Head of caudate nucleus (tissue), 42 donors: ENCODE data around the gene TNFRSF14.
"Not testable (repeated sequence)": the region's sequence is repeated elsewhere in the genome, so short reads cannot be mapped to it uniquely, and the experiment has no call there.

Experiments used
- DNase-seq, 42 donors: peaks; one replicate each; pipeline versions ENCODE4 v3.0.0 to v3.0.0-alpha.2; 2020 to 2021; ENCODE audit warnings: mixed read lengths in 7 of 42
- intact Hi-C: fragments of 100-400 bp; cut with DNase I; formaldehyde crosslinking; loops from one replicate; pipeline ENCODE4 v1.15.0; 2022

Gene TNFRSF14

DNA sequence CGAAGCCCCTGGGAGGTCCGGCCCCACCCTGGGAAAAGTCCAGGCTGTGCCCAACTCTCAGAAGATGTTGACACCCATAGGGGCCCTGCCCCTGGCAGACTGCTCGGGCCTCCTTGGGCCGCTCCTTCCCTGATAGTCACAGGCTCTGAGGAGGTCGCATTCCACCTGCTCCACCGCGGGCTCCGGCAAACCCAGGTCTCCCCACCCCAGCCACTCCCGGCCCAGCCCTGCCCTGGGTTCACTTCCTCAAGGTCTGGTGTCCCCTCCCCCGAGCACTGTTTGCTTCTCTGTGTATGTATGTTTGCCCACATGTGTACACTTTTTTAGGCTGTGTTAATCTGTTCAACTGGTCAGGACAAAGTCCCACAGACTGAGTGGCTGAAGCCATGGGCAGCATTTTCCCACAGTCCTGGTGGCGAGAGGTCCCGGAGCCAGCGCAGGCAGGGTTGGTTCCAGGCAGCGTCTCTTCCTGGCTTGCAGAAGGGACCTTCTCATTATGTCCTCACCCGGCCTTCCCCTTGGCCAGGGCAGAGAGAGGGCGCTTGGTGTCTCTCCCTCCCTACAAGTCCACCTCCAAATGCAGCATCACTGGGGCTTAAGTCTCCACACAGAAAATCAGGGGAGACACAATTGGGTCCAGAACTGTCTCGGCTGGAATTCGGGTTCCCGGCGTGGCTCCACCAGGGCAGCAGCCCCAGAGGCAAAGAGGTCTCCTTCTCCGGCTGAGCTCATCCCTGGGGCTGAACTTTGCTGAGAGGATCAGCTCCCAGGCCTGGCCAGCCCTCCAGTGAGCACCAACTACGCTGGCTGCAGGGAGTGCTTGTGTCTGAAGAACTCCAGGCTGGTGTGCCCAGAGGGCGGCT lies 19.9 kb downstream of the TNFRSF14 start:
- intact Hi-C loops: no loop called here

DNA sequence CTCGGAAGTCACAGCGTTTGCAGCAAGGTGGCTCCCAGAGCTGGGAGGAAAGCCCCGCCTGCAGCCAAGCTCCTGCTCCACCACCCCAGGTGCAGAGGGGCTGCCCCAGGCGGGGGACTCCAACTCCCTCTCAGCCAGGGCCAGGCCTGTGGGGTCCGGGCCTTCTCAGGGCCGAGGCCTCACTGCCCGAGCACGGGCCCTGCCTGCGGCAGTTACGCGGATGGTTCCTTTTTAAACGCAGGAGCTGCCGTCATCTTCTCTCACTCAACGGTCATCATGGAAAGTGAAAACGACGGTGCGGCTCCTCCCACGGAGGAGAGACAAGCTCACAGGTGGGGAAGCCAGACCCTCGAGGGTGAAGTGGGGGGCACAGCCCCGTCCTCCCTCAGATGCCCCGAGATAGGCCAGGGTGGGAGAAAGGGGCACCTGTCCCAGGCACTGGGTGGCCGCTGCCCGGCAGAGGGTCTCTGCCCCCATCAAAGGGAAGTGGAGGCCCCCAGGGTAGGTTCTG lies 21.4 kb downstream of the TNFRSF14 start:
- intact Hi-C loops, DNase-seq: not testable (repeated sequence)

More for the DNA sequence above, 19.9 kb downstream of the TNFRSF14 start:
- DNase-seq: no peak

DNA sequence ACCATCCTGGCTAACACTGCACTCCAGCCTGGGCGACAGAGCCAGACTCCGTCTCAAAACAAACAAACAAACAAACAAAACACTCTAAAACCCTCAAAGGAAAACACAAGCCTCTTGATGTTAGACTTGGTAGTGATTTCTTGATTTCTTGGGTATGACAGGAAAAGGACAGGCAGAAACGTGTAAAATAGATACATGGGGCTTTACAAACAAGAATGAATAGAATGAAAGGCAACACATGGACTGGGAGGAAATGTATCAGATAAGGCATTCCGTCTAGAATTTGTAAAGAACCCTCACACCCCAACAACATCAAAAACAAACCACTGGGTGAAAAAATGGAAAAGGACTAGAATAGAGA lies 22.6 kb downstream of the TNFRSF14 start:
- DNase-seq: no peak
- intact Hi-C loops: no loop called here

DNA sequence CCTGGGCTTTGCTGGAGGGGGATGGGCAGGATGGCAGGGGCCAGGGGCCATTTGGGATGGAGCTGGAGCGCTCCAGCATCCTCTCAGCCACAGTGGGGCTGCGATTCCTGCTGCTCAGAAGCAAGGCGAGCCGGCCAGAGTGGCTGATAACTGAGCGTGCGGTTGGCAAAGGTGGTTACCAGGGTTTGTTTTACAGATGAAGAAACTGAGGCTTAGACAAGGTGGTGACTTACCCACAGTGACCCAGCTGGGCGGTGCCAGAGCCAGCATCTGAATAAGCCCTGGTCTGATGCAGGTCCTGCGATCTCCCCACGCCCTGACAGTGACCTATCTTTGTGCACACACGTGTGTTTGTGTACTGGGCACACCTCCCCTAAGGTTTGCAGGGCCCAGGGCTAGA lies 24.5 kb downstream of the TNFRSF14 start:
- intact Hi-C loops: no loop called here
- DNase-seq: no peak

DNA sequence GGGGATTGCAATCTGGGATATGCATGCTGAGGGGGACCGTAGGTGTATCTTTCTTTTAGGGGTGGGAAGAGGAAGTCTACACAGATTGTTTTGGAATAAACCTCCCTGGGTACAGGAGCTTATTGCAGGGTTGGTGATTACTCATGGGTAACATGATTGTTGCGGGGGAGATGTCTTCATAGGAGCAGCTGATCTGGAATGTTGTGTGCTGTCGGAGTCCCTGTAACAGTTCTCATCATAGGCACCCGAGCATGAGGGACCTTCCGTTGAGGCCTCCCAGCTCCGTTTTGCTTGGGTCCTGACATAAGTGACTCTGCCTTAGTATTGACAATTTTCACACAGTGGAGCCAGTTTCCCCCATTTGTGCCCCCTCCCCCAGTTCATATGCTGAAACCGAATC lies 26.2 kb downstream of the TNFRSF14 start:
- peak in 20 of 42 donors; percentile 13 to 64 (median 40) for DNase-seq
- intact Hi-C loops: no loop called here

DNA sequence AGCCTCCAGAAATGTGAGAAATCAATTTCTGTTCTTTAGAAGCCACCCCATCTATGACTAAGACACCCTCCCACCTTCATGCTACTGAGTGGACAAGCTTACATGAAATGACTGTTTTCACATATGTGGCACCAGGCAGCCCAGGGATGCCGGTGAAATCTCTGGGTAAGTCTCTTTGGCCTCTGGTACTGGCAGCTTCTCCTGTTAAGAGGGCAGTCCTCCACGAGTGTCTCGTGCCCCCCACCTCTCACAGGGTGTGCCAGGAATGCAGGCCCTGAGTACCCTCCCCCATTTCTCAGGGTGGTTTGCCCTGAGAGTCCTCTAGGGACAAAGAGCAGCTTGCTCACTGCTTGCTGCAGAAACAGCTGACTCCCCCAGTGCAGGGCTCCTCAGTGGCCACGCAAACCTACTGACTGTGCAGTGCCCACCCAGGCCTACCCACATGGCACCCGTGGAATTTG lies 27.2 kb downstream of the TNFRSF14 start:
- intact Hi-C loops: no loop called here
- no peak for DNase-seq

DNA sequence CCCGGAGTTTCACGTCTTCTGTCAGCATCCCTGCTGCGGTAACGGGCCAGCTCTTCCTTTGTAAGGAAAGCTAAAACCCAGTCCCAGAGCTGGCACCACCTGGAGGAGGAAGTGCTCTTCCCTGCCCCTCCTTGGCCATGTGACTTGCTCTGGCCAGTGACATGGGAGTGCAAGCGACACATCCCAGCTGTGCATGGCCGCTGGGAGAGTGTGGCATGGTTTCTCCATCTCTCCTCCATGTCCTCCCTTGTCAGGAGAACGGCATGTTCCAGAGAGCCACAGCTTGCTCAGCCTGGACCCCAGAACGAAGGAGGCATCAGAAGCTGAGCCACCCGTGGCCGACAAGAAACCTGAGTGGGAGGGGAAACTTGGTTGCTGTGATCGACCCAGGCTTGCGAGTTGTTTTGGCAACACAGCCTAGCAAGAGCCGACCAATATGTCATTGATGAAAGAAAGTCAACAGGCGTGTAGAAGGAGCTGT lies 27.7 kb downstream of the TNFRSF14 start:
- no peak for DNase-seq

DNA sequence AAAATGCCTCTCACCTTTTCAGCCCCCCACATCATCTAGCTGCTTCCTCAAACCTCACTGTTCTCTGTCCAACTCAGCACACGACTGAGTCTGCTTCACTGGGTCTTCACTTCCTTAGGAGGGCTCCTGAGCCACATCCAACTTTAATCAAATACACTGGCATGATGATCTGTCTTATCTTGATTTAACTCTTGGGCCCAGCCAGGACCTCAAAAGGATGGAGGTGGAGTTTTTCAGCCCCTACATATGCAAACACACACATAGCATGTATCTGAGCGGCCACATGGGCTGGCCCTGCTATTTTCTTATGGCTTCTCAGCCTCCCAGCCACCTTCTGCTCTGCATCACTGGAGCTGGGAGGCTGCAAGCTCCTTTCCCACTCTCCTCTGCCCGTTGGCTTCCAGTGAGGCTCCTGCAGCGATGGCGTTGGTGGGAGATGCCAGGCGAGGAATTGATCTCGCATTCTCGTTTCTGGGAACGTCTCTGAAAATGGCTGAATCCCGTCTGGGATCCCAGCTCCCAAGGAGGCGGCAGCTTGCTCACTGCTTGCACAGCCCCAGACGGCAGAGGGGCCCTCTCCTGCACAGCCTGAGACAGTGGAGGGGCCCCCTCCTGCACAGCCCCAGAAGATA lies 28.6 kb downstream of the TNFRSF14 start:
- DNase-seq: peak in 17 of 42 donors; percentile 10 to 60 (median 33)

More for the DNA sequence above, 27.7 kb downstream of the TNFRSF14 start:
- intact Hi-C loops: no loop called here

DNA sequence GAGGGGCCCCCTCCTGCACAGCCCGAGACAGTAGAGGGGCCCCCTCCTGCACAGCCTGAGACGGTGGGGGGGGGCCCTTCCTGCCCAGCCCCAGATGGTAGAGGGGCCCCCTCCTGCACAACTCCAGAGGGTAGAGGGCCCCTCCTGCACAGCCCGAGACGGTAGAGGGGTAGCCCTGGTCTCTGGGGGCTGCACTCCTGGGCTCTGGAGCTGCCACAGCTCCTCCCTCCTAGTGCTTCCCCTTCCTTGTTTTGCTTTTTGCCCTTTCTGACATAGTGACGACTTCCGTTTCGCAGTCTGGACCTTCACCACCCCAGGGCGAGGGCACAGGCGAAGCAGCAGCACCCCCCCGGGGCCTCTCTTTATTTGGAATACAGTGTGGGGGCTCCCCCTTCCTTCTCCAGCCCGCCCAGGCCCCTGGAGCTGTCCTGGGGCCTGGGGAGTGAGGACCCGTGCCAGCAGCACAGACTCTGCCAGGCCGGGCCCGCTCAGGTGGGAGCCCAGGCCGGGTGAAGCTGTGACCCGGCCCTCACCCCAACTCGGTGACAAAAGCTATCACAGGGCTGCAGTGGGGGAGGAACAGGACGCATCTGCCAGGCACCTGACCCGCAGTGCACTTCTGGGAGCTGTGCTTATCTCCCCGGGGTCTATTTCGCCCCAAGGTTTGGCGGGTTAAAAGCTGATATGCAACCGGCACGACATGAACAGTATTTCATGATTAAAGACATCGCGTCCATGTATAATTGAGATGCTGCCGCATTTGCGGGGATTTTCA lies 29.3 kb downstream of the TNFRSF14 start:
- DNase-seq: peak in 41 of 42 donors; percentile 35 to 82 (median 66)
- intact Hi-C loops: loop anchor here (2.0 kb wide), 2 partner anchors 57 to 59 kb away; partner anchors contain the start of gene PANK4

More for the DNA sequence above, 28.6 kb downstream of the TNFRSF14 start:
- intact Hi-C loops: no loop called here

DNA sequence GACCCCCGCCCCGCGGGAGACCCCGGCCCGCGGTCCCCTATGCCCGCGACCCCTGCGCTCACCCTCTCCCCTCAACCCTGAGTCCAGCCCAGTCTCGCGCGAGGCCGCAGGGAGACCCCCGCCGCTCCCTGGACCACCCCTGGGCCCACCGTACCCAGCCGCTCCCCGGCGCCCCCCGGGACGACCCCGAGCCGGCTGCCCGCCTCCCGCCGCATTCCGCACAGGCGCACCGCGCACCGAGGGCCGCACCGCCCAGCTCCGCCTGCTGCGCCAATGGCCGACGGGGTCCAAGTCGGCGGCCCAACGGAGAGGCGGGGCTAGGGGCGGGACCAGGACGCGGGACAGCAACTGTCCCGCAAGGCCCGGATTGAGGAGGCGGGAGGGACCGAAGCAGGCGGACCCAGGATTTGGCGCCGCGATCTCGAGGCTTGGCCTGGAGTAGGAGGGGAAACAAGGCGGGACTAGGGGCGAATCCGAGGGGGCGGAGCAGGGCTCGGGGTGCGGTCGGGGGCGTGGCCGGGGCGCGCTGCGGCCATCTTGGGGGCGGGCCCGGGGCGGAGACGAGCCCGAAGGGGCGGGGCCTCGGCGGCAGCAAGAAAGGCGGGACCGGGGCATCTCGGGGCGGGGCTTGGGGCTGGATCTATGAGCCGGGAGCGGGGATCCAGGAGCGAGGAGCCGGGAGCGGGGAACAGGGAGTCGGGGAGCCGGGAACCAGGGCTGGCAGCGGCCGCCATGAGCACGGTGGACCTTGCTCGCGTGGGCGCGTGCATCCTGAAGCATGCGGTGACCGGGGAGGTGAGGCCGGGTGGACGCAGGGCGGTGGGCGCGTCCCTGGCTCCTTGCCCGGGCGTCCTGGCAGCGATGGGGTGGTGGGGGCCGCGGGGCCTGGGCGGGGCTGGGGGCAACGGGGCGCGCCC lies 30.2 kb downstream of the TNFRSF14 start, which contains the start of gene PRXL2B:
Gene PRXL2B, plus strand, starts transcription at position 624 of the 917 bp plus-strand sequence. Its CDS starts 109 bp downstream, at position 733.
- peak; percentile 97 to 100 (median 99) for DNase-seq
- intact Hi-C loops: loop anchor here (2.0 kb wide), 2 partner anchors 56 to 60 kb away; partner anchors contain the start of gene PANK4

DNA sequence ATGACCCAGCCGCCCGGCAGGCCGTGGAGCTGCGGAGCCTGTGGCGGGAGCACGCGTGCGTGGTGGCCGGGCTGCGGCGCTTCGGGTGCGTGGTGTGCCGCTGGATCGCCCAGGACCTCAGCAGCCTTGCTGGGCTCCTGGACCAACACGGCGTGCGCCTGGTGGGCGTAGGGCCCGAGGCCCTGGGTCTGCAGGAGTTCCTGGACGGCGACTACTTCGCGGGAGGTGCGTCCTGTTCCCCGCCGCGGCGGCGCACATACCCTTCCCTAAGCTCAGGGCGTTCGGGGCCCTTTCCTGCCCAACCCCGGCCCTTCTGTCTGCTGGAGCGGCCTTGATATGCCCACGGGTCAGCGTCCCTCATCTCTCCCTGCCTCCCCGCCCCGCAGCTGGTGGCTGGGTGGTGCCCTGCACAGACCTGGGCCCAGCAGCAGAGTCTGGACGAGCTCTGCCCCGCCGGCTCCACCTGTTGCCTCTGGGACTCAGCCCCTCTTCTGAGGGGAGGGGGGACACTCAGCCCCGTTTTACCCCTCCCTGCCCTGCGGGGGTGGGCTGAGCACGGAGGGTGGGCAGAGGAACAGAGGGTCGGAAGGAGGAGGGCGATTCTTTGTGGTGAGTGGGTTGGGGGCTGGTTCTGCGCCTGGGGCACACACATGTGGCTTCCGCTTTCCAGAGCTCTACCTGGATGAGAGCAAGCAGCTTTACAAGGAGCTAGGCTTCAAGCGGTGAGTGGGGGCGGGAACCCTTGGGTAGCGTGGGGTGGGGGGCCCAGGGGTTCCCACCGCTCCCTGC lies 31.1 kb downstream of the TNFRSF14 start:
- DNase-seq: peak in 7 of 42 donors; percentile 9 to 44 (median 28)
- intact Hi-C loops: loop anchor here (2.0 kb wide), 2 partner anchors 56 to 60 kb away; partner anchors contain the start of gene PANK4

DNA sequence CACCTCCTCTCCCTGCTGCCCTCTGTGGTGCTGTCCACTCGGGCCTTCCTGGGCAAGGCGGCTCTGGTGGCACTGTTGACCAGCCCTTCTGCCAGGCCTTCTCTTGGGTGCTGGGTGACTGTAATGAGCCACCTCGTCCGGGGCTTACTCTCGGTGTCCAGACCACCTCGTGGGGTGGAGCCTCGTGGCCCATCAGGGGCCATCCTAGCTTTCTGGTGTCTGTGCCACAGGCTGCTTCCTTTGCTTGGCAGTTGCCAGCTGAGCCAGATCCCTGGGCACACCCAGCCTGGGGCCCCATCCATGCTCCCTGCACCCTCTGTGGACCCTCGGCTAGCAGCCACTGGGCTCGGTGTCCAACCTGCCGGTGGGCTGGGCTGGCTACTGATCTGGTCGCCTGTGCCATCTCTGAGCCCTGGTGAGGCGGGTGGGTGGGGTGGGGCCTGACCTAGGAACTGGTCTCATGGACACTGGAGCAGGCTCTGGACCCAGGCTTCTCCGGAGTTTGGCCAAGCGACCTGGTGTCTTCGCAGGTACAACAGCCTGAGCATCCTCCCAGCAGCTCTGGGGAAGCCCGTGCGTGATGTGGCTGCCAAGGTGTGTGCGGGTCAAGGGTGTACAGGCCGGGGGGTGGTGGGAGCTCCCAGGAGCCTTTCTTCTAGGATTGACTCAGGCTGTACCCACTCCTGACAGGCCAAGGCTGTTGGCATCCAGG lies 31.8 kb downstream of the TNFRSF14 start:
- intact Hi-C loops: loop anchor here (2.0 kb wide), 2 partner anchors 55 to 61 kb away; partner anchors contain the start of gene PANK4
- DNase-seq: no peak

DNA sequence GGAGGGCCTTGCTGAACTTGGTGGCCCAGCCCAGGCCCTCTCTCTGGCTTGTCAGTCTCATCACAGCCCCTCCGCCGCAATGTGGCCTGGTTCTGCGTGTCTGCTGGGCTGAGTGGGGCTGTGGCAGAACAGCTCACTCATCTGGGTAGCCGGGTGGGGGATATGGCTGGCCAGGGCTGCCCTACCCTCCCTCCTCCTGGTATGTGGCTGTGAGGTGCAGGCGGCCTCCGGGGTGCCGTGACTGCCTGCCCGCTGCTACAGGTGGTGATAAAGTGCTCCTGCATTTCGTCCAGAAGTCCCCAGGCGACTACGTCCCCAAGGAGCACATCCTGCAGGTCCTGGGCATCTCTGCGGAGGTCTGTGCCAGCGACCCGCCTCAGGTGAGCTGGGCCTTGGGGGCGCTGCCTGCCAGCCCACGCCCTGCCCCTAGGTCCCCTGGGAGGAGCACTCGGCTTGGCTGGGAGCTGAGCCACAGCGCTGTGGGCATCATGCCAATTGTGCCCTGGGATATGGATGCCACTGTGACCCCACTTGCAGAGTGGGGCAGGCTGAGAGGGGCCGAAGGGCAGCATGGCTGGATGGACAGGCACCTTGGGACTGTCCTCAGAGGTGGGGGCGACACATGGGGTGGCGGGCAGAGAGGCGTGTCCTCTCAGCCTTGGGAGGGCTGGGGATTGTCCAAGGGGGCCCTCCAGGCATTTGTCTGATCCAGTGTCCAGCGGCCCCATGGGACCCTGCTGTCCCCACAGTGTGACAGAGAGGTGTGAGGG lies 32.7 kb downstream of the TNFRSF14 start:
- intact Hi-C loops: no loop called here
- no peak for DNase-seq

DNA sequence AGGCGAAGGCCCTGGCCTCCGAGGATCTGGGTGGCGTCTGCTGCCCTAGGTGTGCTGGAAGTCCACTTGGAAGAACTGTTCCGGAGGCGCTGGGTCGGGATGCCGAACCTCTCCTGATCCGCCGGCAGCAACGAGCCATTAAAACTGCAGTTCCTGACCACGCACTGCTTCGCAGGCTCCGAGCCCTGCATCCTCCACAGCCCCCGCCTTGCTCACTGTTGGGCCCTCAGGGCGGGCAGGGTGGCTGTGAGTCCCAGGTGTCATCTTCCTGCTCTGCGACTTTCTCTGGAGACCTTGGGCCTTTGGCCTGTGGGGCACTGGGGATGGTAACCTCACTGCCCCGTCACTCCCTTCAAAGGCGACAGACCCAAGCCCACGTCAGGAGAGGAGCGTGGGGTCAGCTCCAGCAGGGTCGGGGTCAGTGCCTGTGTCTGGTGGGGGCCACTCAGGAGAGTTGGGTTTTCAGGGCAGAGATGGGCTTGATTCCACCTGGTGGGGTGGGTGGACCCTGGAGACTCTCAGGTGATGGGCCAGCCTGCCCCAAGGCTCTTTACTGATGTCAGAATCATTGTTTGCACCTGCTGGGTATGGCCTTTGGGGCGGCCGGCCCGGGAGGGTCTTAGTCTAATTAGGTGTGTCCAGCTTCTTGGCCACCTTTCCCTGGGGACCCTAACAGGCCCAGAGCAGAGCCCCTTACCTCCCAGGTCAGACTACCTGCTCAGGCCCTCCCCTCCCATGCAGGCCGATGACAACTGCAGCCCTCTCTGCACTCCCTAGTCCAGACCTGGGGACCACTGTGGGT lies 33.5 kb downstream of the TNFRSF14 start:
- DNase-seq: no peak
- intact Hi-C loops: no loop called here
